Naive B cell (primary cell): ENCODE measurements around the gene NAT8. TPM values are rescaled to one million over a fixed set of nuclear protein-coding genes. Genes with fewer than 3 reads are reported as not detected.

ENCODE experiments used
- polyA plus RNA-seq, 6 donors: library from polyadenylated mRNA; unstranded; fragments of 300-500 nt; fragmentation: Illumina TruSeq; gene quantifications; one replicate each; pipeline ENCODE4 v1.2.3, GENCODE V29; 2021; ENCODE audit warnings: low read depth in 6 of 6

NAT8 gene
- polyA plus RNA-seq, 6 donors from 2014 or later = not detected

Other genes with a start within 250 kb of the NAT8 start
- gene TPRKB, start 94.9 kb upstream of the NAT8 start, polyA plus RNA-seq = 10 to 100 TPM; 71.0 to 96.4 (median 86.0) TPM
- gene DUSP11, start 137.7 kb upstream of the NAT8 start, polyA plus RNA-seq = 10 to 100 TPM; 46.2 to 67.3 (median 57.4) TPM
- under 1 TPM in 1 of 6 donors, not detected in 5; 0.12 TPM for gene C2orf78, start 141.8 kb upstream of the NAT8 start, polyA plus RNA-seq
- gene STAMBP, start 186.5 kb upstream of the NAT8 start, polyA plus RNA-seq = 10 to 100 TPM; 42.2 to 62.9 (median 50.9) TPM